Glomerular endothelial cell (primary cell): ENCODE measurements around the gene CFLAR. TPM values are rescaled to one million over a fixed set of nuclear protein-coding genes. Genes with fewer than 3 reads are reported as not detected.

ENCODE experiments used
- DNase-seq: peaks from one replicate; pipeline ENCODE4 v3.0.0-alpha.2; 2011; ENCODE audit warnings: low read depth, low spot score; ENCODE audit errors: extremely low read depth
- total RNA-seq: library from RNA; depleted of rRNA; stranded (reverse); fragments of >200 nt; gene quantifications from 2 replicates; pipeline ENCODE4 v1.2.3, GENCODE V29; 2015

Gene CFLAR
- total RNA-seq, 1 donor from 2014 or later, result 240 TPM

DNA sequence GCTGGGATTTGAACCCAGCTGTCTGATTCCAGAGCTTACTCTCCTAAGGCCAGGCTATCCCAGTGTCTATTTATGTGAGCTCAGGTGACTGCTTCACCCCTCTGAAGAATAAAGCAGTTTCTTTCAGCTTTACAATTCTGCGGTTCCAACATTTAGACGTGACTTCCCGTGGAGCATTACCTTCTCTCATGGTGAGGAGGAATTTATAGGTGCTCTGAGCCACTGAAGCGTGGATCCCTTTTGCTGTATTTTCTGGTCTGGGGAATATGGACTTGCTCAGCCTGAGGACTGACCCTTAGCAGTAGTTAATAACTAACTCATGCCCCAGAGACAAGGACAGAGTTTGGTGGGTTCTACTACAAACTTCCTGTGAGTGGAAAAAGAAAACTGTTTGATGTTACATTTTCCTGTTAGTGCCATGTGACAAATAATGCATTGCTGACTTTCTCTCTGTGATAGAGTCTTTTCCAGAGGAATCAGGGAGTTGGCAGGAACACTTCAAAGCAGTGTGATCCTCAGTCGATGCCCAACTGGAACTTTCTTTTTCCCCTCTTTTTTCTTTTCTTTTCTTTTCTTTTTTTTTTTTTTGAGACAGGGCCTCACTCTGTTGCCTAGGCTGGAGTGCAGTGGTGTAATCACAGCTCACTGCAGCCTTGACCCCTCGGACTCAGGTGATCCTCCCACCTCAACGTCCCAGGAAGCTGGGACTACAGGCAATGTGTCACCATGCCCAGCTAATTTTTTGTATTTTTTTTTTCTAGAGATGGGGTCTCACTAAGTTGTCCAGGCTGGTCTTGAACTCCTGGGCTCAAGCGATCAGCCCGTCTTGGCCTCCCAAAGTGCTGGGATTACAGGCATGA is 88.9 kb downstream of the CFLAR start:
- DNase-seq, result no peak

DNA sequence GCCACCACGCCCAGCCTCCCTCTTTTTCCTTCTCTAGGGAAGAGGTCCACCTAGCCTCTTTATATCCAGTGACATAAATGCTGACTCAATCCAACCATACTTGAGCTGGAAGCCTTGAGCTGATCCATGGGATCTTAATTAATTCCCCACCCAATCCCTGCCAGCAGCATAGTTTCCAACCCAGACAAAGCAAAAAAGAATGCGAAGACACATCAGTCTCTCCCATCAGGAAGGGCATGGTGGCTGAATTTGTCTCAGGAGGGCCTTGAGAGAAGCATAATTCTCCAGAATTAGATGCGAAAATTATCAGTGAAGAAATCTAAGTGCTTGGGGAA is 89.5 kb downstream of the CFLAR start:
- no peak for DNase-seq

DNA sequence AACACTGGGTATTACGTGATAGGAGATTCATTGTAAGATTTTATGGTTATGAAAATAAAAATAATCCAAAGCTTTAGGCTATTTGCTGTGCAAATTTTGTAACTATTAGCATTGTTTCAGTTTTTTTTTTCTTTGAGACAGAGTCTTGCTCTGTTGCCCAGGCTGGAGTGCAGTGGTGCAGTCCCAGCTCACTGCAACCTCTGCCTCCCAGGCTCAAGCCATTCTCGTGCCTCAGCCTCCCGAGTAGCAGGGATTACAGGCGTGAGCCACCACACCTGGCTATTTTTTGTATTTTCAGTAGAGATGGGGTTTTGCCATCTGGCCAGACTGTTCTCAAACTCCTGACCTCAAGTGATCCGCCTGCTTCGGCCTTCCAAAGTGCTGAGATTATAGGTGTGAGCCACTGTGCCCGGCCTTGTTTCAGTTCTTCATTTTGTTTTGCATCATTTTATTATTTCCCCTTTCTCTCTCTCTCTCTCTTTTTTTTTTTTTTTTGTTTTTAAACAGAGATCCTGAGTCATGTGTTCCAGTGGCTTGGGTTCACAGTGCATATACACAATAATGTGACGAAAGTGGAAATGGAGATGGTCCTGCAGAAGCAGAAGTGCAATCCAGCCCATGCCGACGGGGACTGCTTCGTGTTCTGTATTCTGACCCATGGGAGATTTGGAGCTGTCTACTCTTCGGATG is 92.7 kb downstream of the CFLAR start:
- DNase-seq, result no peak

DNA sequence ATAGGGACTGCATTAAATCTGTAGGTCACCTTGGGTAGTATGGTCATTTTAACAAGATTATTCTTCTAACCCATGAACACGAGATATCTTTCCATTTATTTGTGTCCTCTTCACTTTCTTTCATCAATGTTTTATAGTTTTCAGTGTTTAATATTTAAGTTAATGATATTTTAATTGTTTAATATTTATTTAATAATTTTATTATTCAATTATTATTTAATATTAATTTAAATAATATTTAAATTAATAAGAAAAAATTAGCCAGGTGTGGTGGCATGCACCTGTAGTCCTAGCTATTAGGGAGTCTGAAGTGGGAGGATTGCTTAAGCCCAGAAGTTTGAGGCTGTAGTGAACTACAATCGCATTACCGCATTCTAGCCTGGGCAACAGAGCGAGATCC is 100.0 kb downstream of the CFLAR start:
- DNase-seq, result no peak

DNA sequence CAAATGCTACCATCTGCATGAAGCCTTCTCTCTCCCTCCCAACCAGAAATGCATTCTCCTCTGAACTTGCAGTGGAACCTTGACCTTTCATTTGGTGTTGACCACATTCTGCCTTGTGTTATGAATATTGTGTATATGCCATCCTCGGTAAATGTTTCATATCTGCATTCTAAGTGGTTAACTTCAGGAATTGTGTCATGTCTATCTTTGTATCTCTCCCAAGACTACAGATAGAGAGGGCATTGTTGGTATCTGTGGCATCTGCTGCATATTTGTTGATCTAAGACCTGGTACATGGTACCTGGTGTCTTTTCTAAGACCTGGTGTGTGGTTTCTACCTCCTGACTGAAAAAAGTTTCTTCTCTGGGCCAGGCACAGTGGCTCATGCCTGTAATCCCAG is 101.0 kb downstream of the CFLAR start:
- no peak for DNase-seq

DNA sequence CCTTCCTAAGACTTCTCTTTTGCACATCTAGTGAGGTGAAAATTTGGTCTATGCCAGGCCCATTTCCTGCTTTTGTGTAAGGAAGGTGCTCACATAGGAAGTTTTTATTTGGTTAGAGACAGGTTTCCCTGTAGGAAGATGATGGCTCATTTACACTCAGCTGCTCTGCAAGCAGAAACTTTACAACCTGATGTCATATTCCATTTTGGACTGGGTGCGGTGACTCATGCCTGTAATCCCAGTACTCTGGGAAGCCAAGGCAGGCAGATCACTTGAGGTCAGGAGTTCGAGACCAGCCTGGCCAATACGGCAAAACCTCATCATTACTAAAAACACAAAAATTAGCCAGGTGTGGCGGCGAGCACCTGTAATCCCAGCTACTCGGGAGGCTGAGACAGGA is 102.8 kb downstream of the CFLAR start:
- no peak for DNase-seq

DNA sequence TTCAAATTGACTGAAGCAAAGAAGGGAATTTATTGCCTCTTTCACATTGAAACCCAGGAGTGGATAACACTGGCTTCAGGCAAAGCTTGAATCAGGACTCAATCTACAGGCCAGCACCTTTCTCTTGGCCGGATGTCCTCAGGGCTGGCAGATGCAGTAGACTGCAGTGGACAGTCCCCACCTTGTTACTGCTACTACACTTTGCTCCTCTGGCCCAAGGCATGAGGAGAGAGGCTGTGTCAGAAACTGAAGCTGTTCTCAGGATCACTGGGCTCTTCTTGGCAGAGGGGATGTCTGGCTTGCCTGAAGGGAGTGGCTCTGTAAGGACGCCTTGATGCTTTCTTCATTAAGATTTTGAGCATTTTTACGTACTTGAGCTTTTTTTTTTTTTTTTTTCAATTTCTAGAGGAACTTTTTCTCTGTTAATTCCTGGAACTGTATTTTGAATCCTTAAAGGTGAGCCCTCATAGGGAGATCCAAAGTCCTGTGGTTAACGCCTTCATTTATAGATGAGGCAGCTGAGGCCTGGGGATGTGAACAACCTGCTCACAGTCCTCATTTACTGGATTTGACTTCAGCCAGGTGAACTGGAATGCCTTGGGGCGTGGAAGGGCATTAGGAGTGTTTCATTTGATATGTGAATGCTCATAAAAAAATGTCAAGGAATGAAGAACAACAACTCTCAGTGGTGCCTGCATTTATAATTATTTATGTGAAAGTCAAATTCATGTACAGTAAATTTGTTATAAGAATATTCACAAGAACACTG is 103.5 kb downstream of the CFLAR start:
- no peak for DNase-seq

DNA sequence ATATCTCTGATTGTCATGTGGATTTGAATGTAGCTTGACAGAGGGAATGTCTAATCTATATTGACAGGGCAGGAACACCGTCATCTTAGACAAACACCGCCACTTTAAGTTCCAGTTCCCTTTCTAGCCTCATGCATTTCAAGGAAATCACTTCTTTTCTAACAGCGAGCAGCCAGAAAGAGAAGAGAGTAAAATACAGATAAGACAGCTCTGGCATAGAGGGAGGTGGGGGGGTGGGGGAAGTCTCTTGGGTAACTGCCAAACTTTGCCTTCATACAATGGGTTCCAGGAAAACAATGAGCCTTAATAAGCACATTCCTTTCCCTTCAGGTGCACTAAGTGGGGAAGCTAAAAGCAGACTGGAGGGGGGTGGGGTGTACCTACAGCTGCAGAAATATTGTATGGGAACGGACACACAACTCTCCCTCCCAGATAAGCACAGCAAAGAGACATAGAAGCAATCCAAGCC is 104.2 kb downstream of the CFLAR start:
- DNase-seq, result peak; percentile 75

DNA sequence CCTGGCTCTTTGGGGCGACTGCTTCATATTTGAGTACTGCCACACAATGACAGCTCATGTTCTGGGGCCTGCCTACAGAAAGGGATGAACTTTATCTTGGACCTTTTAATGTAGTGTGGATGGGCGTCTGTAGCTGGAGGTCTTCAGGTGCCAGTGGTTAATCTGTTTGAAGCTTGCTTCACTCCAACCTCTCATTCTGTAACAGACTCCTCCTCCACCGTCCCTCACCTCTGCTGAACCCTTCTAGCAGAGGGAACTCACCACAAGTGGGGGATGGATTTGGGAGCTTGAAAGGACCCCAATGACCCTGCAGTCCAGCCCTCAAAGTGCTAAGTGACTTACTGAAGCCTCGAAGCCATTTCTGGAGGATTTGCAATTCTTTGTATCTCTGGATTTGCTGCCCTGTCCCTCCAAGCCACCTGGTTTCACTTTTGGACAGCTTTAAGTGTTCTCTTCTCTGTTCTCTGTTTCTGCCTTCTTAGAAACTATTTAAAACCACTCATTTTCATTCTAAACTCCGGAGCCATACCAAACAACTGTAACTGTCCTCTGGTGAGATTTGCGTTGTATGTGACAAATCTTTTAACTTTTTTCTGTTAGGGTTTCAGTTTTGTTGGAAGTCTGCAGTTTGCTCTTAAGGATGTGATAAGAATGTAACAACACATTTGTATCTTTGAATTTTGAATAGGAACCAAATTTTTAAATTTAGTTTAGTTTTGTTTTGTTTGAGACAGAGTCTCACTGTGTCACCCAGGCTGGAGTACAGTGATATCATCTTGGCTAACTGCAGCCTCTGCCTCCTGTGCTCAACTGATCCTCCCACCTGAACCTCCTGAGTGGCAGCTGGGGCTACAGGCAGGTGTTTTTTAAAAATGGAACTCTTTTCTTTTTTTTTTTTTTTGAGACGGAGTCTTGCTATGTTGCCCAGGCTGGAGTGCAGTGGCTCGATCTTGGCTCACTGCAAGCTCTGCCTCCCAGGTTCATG is 107.4 kb downstream of the CFLAR start:
- no peak for DNase-seq

Other genes starting within 250 kb of the CFLAR start
- gene PPIL3, start 227.1 kb upstream of the CFLAR start, total RNA-seq, result 29.0 and 32.5 TPM in 2 replicates
- 12.1 and 13.5 TPM in 2 replicates for gene NIF3L1, start 226.8 kb upstream of the CFLAR start, total RNA-seq
- 11.1 and 13.7 TPM in 2 replicates for gene ORC2, start 152.5 kb upstream of the CFLAR start, total RNA-seq
- 6.2 and 11.0 TPM in 2 replicates for gene HYCC2, start 44.5 kb upstream of the CFLAR start, total RNA-seq
- gene NDUFB3, start 44.2 kb upstream of the CFLAR start, total RNA-seq, result 73.9 and 92.0 TPM in 2 replicates
- 32.3 and 42.1 TPM in 2 replicates for gene CASP10, start 67.0 kb downstream of the CFLAR start, total RNA-seq
- 11.6 and 16.9 TPM in 2 replicates for gene CASP8, start 144.4 kb downstream of the CFLAR start, total RNA-seq
- gene FLACC1, start 241.2 kb downstream of the CFLAR start, total RNA-seq, result 0.15 and 0.23 TPM in 2 replicates